Endothelial cell of umbilical vein (primary cell): Measurements from ENCODE around the gene MCM8. TPM values are rescaled to one million over a fixed set of nuclear protein-coding genes. Genes with fewer than 3 reads are reported as not detected.

Experiments
- BruUV-seq: library from RNA; stranded (reverse); fragments of 400-500 nt; replicated peaks from 2 replicates; lab custom pipeline; 2021; lab: Mats Ljungman, UMichigan
- CTCF ChIA-PET: fragments of 300-600, 350-600 bp; sonication (Branson Sonifier 250); formaldehyde crosslinking; loops from one replicate; lab custom pipeline; 2021; ENCODE audit warnings: antibody characterized with exemption, inconsistent platforms; lab: Charles Lee
- POLR2A ChIA-PET: fragments of 300-600, 350-600 bp; sonication (Branson Sonifier 250); formaldehyde crosslinking; loops from one replicate; lab custom pipeline; 2021; ENCODE audit warnings: antibody characterized with exemption, inconsistent platforms; lab: Charles Lee
- DNase-seq: peaks from one replicate; pipeline ENCODE4 v3.0.0-alpha.2; 2011; ENCODE audit warnings: low read depth, low spot score
- FAIRE-seq: peaks from 2 replicates; lab custom pipeline; 2011; peaks lifted over from hg19 to GRCh38; lab: Jason Lieb, UNC
- H2AFZ ChIP-seq: 2 replicates; pipeline ENCODE4 v1.6.0; 2012; ENCODE audit warnings: low read depth, low read length, control low read depth, inconsistent platforms
- H3K27ac ChIP-seq: 2 replicates; pipeline ENCODE4 v1.5.1; 2011; ENCODE audit warnings: low read depth, mild to moderate bottlenecking, control low read depth, low read length, moderate library complexity; ENCODE audit not compliant: insufficient read depth
- H3K27me3 ChIP-seq, 2 experiments: 2 replicates each; pipeline versions ENCODE4 v1.6.0 to v1.6.1; 2011; ENCODE audit warnings: low read length in 2 of 2, mixed read lengths in 1 of 2; ENCODE audit not compliant: control insufficient read depth in 2 of 2, insufficient read depth in 2 of 2
- H3K36me3 ChIP-seq, 2 experiments: 2 replicates in 1 of 2; 3 replicates in 1 of 2; pipeline ENCODE4 v1.5.1; 2011; ENCODE audit warnings: low read length in 2 of 2, mild to moderate bottlenecking in 1 of 2, moderate library complexity in 1 of 2; ENCODE audit not compliant: control insufficient read depth in 2 of 2, insufficient read depth in 2 of 2; ENCODE audit errors: extremely low read depth in 1 of 2
- H3K4me1 ChIP-seq: 3 replicates; pipeline ENCODE4 v1.5.1; 2011; ENCODE audit warnings: mild to moderate bottlenecking, low read length; ENCODE audit not compliant: control insufficient read depth, insufficient read depth; ENCODE audit errors: extremely low read depth
- H3K4me2 ChIP-seq: 2 replicates; pipeline ENCODE4 v1.6.1; 2011; ENCODE audit warnings: low read length, control low read depth, mixed read lengths; ENCODE audit not compliant: insufficient read depth
- H3K4me3 ChIP-seq, 3 experiments: fragments of 200-600 bp in 1 of 3; sonication (generic), shearing (Covaris generic) in 1 of 3; replicated peaks in 1 of 3; 2 replicates each; pipeline ENCODE4 v1.5.1; 2011 to 2016; ENCODE audit warnings: control low read depth in 3 of 3, low read length in 3 of 3, mild to moderate bottlenecking in 2 of 3, inconsistent platforms in 1 of 3, low read depth in 1 of 3, moderate library complexity in 1 of 3; ENCODE audit not compliant: insufficient read depth in 1 of 3
- H3K79me2 ChIP-seq: 2 replicates; pipeline ENCODE4 v1.6.0; 2012; ENCODE audit warnings: low read length, inconsistent platforms; ENCODE audit not compliant: control insufficient read depth, insufficient read depth
- H3K9ac ChIP-seq: replicated peaks from 2 replicates; pipeline ENCODE3; 2011; ENCODE audit warnings: low read length, control low read depth; ENCODE audit not compliant: insufficient read depth; ENCODE audit errors: extremely low read depth
- H3K9me1 ChIP-seq: replicated peaks from 3 replicates; pipeline ENCODE4 v1.6.0; 2011; ENCODE audit warnings: mild to moderate bottlenecking, low read length; ENCODE audit not compliant: control insufficient read depth, insufficient read depth; ENCODE audit errors: extremely low read depth
- H3K9me3 ChIP-seq: replicated peaks from 2 replicates; pipeline ENCODE4 v1.5.1; 2012; ENCODE audit warnings: low read length, inconsistent platforms; ENCODE audit not compliant: control insufficient read depth, insufficient read depth
- H4K20me1 ChIP-seq: replicated peaks from 2 replicates; pipeline ENCODE3; 2011; ENCODE audit warnings: mild to moderate bottlenecking, low read length; ENCODE audit not compliant: control insufficient read depth, insufficient read depth; ENCODE audit errors: extremely low read depth
- CTCF ChIP-seq, 2 donors: IDR thresholded peaks; 1 replicate in 1 of 2; 2 replicates in 1 of 2; pipeline ENCODE4 v1.5.1; 2011; ENCODE audit warnings: low read length in 2 of 2, mild to moderate bottlenecking in 2 of 2, moderate library complexity in 2 of 2, control low read depth in 1 of 2, inconsistent platforms in 1 of 2, low read depth in 1 of 2; ENCODE audit not compliant: insufficient read depth in 1 of 2; ENCODE audit errors: extremely low read depth in 1 of 2
- EZH2 ChIP-seq: IDR thresholded peaks from 2 replicates; pipeline ENCODE4 v1.6.1; 2012; ENCODE audit warnings: borderline replicate concordance, low read depth, mild to moderate bottlenecking, moderate library complexity, low read length, inconsistent platforms; ENCODE audit not compliant: severe bottlenecking
- FOS ChIP-seq: IDR thresholded peaks from 2 replicates; pipeline ENCODE4 v1.6.1; 2011; ENCODE audit warnings: mild to moderate bottlenecking, low read length, moderate library complexity, borderline replicate concordance; ENCODE audit not compliant: insufficient read depth
- GATA2 ChIP-seq: IDR thresholded peaks from 2 replicates; pipeline ENCODE4 v1.7.0; 2011; ENCODE audit warnings: low read depth, mild to moderate bottlenecking, moderate library complexity, mixed read lengths, low read length; ENCODE audit not compliant: insufficient read length, insufficient read depth
- MAX ChIP-seq: IDR thresholded peaks from 2 replicates; pipeline ENCODE4 v1.6.1; 2011; ENCODE audit not compliant: insufficient read depth, insufficient read length
- MYC ChIP-seq: IDR thresholded peaks from one replicate; pipeline ENCODE4 v1.6.1; 2011; ENCODE audit warnings: mild to moderate bottlenecking, low read depth, low read length
- POLR2A ChIP-seq: IDR thresholded peaks from 2 replicates; pipeline ENCODE4 v1.6.1; 2012; ENCODE audit warnings: low read depth, mild to moderate bottlenecking, control low read depth, low read length
- POLR2AphosphoS5 ChIP-seq: IDR thresholded peaks from 2 replicates; pipeline ENCODE4 v1.6.1; 2012; ENCODE audit warnings: low read depth, mild to moderate bottlenecking, control low read depth, low read length, moderate library complexity; ENCODE audit not compliant: insufficient read depth
- dilution Hi-C: fragments of 300-500 bp; cut with MboI; formaldehyde crosslinking; loops from one replicate; pipeline ENCODE4 v1.15.0; 2019; ENCODE audit warnings: low sequenced_read_pairs; ENCODE audit not compliant: extremely low pct_ligation_motif_present
- intact Hi-C: fragments of 100-400 bp; cut with micrococcal nuclease; formaldehyde crosslinking; loops from one replicate; pipeline ENCODE4 v1.10.0; 2022
- polyA plus RNA-seq, 4 experiments: library from polyadenylated mRNA; depleted of rRNA in 3 of 4; stranded (reverse) in 3 of 4; unstranded in 1 of 4; fragments of >200 nt; gene quantifications; 2 replicates each; pipeline versions ENCODE4 v1.2.1 to v1.2.3, GENCODE V29; 2011 to 2012; ENCODE audit warnings: missing spikeins in 1 of 4
- total RNA-seq: library from RNA; stranded (reverse); gene quantifications from 2 replicates; pipeline ENCODE4 v1.2.3, GENCODE V29; 2021

MCM8 gene
- total and polyA plus RNA-seq, 2 donors (not counting 3 experiments of a cell fraction or from before 2014, with no cell fraction given) = 2.9 to 14.4 TPM

GRCh38 chr20:5938456-5939029, 11.9 kb upstream of the MCM8 start:
- no peak for DNase-seq

More at GRCh38 chr20:5938456-5939029, 11.9 kb upstream of the MCM8 start:
- H3K4me3 ChIP-seq = no peak overlapping the region
- ChIA-PET POLR2A (no interaction called here), CTCF (no interaction called here)
- H3K4me2 ChIP-seq = no peak overlapping the region
- no peak for FAIRE-seq
- H3K9me3 ChIP-seq = no peaks in the 10 kb centered on the region
- H4K20me1 ChIP-seq = no peaks in the 10 kb centered on the region
- dilution Hi-C loops = no loop called here
- intact Hi-C loops = no loop called here
- no TSS peak for BruUV-seq
- no peak overlapping the region for H3K27ac ChIP-seq
- no peaks in the 10 kb centered on the region for H3K9me1 ChIP-seq
- H3K36me3 ChIP-seq = peaks cover 19 to 20% of the 10 kb centered on the region in 2 experiments
- no peak overlapping the region for H2AFZ ChIP-seq
- no peak overlapping the region for H3K9ac ChIP-seq
- no peaks in the 10 kb centered on the region for H3K4me1 ChIP-seq
- TF ChIP-seq MAX (no peak), GATA2 (no peak), MYC (no peak), POLR2AphosphoS5 (no peak), FOS (no peak), CTCF (IDR thresholded peaks at IDR 0.05; ENCODE audit: extremely low read depth in 1 of 2, insufficient read depth in 1 of 2, low read depth in 1 of 2, low read length in 2 of 2) (no peak), EZH2 (no peak), POLR2A (no peak)
- H3K27me3 ChIP-seq = no peaks in the 10 kb centered on the region
- H3K79me2 ChIP-seq = no peaks in the 10 kb centered on the region
